Hepatocyte (in vitro differentiated cells): ENCODE results near the gene MAPKBP1.

Experiments used
- CTCF ChIP-seq: fragments of 200-600 bp; sonication (generic); IDR thresholded peaks from 2 replicates; pipeline ENCODE4 v1.5.1; 2016; ENCODE audit warnings: antibody characterized with exemption, mild to moderate bottlenecking; ENCODE audit not compliant: poor library complexity
- EZH2 ChIP-seq: fragments of 200-600 bp; sonication (generic); IDR thresholded peaks from 2 replicates; pipeline ENCODE4 v1.6.1; 2016; ENCODE audit warnings: antibody characterized with exemption, mild to moderate bottlenecking, borderline replicate concordance
- EZH2phosphoT487 ChIP-seq: fragments of 200-600 bp; sonication (generic); IDR thresholded peaks from one replicate; pipeline ENCODE4 v1.6.1; 2018; ENCODE audit warnings: antibody characterized with exemption, mild to moderate bottlenecking, low read depth, moderate library complexity; ENCODE audit not compliant: unreplicated experiment, severe bottlenecking

GRCh38 chr15:41789236-41789635 is 15.0 kb downstream of the MAPKBP1 start:
- TF ChIP-seq CTCF (no peak), EZH2phosphoT487 (no peak), EZH2 (no peak)
